Activated CD8-positive, alpha-beta memory T cell treated with anti-CD3 and anti-CD28 coated beads, Interleukin-2, amount 10 ng/mL, durations not matched to agents 7 days and 5 days (primary cell): ENCODE data around the gene RNPEP. TPM values are rescaled to one million over a fixed set of nuclear protein-coding genes. Genes with fewer than 3 reads are reported as not detected.
A peak's percentile ranks its signal among the peaks of the same experiment; 100 is the strongest.
"Not testable (repeated sequence)": the region's sequence is repeated elsewhere in the genome, so short reads cannot be mapped to it uniquely, and the experiment has no call there.

Experiments used
- ATAC-seq: fragments of 150-1000 bp; cut with Tn5 transposase; one replicate; pipeline ENCODE4 v1.10.0; 2021; ENCODE audit warnings: moderate library complexity
- CTCF ChIA-PET: fragments of 350-600 bp; sonication (Branson Sonifier 250); formaldehyde crosslinking; loops from one replicate; lab custom pipeline; 2021; ENCODE audit warnings: antibody characterized with exemption; lab: Charles Lee
- DNase-seq: peaks from one replicate; pipeline ENCODE4 v3.0.0-alpha.2; 2020
- H3K27ac Mint-ChIP-seq: one replicate; pipeline ENCODE4 v1.8.0; 2021; ENCODE audit warnings: mild to moderate bottlenecking, mixed read lengths
- H3K27me3 Mint-ChIP-seq: one replicate; pipeline ENCODE4 v1.8.0; 2021; ENCODE audit warnings: mixed read lengths
- H3K36me3 Mint-ChIP-seq: one replicate; pipeline ENCODE4 v1.8.0; 2021; ENCODE audit warnings: mild to moderate bottlenecking, mixed read lengths
- H3K4me1 Mint-ChIP-seq: one replicate; pipeline ENCODE4 v1.8.0; 2021; ENCODE audit warnings: mixed read lengths
- H3K4me3 Mint-ChIP-seq: one replicate; pipeline ENCODE4 v1.8.0; 2021; ENCODE audit warnings: mild to moderate bottlenecking, moderate library complexity, mixed read lengths
- H3K9me3 Mint-ChIP-seq: one replicate; pipeline ENCODE4 v1.8.0; 2022; ENCODE audit warnings: low read depth, mixed read lengths
- total RNA-seq, 2 experiments: library from RNA; stranded (reverse); gene quantifications; one replicate each; pipeline ENCODE4 v1.2.3, GENCODE V29; 2021

Gene RNPEP
- total RNA-seq, 2 experiments from 2014 or later = 38.3 to 40.4 TPM

DNA sequence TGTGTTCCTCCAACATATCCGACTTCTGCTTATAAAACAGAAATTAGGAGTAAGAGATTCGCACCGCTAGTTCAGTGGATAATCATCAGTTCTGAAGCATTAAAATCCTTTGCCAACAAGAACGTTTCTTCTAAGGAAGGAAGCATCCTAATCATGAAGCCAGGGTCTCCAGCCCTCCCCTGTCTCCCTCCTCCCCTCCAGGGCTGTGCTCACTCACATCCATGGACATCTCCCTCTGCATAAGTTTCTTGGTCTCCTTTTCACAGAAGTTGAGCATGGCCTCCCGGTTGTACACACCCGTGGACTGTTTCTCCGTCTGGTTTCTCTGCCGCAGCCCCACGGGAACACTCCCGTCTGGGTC is 36.6 kb upstream of the RNPEP start:
- DNase-seq (no peak), ATAC-seq (no peak)
- Mint-ChIP-seq H3K27ac (no peak overlapping the region), H3K27me3 (peaks cover 56% of the 10 kb centered on the region), H3K4me3 (no peak overlapping the region), H3K4me1 (peaks cover 13% of the 10 kb centered on the region), H3K9me3 (no peaks in the 10 kb centered on the region), H3K36me3 (no peaks in the 10 kb centered on the region)
- CTCF ChIA-PET = interaction anchor here (0.7 to 3.2 kb wide), 5 partner anchors 9 to 50 kb away, joined by 3 to 21 read pairs (median 4); no protein-coding TSS in a partner anchor

DNA sequence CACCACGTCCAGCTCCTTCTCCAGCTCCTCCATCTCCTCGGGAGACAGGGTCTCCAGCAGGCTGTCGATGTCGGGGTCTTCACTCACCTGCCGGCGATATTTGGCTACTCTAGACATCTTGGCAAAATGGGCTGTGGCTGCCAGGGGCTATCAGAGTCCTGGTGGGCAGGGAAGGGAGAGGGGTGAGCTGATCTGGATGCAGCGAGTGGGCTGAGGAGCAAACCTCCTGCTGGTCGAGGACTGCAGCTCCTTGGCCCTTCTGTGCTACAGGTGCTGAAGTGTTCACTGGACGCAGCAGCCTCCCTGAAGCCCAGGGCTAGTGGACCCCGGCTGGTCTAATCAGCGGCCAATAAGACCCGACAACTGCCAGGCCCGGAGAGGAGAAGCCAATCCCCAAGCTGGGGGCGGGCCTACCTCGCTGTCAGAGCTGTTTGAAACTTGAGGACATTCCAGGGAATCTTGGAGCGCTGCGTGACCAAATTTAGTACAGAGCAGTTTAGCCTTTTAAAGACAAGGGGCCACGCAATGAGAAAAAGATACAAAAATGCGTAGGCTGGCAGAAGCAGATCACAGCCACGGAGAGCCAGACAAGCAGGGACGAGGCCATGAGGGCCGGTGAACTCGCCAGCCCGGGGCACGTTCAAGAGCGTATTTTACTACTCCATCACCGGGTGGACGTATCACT is 36.1 kb upstream of the RNPEP start, which contains the start of gene LMOD1:
Gene LMOD1, minus strand, starts transcription at position 325 of the 685 bp plus-strand sequence. Its CDS starts 208 bp downstream, at position 117.
- no peak for DNase-seq
- CTCF ChIA-PET = interaction anchor here (1.2 to 3.2 kb wide), 3 partner anchors 26 to 51 kb away, joined by 3 to 21 read pairs (median 10); no protein-coding TSS in a partner anchor

DNA sequence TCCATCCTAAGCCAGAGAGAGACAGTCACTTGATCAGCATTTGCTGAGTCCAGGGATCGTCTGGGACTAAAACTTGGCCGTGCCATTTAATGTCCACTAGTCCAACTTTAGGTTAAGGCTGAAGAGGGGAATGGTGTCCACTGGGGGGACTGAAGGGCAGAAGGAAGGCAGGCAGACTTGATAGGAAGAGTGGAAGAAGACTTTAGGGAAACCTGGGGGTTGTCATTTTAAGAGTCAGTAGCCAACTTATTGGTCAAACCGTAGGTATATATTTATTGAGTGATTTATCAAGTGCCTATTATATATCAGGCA is 34.8 kb upstream of the RNPEP start:
- H3K36me3 Mint-ChIP-seq = no peaks in the 10 kb centered on the region
- no peak for DNase-seq
- no peak overlapping the region for H3K27ac Mint-ChIP-seq
- H3K4me3 Mint-ChIP-seq = no peak overlapping the region
- H3K4me1 Mint-ChIP-seq = peaks cover 13% of the 10 kb centered on the region
- ATAC-seq = no peak
- no peaks in the 10 kb centered on the region for H3K9me3 Mint-ChIP-seq
- peaks cover 54% of the 10 kb centered on the region for H3K27me3 Mint-ChIP-seq
- CTCF ChIA-PET = no interaction called here

More for the DNA sequence above, 36.1 kb upstream of the RNPEP start, which contains the start of gene LMOD1:
- peaks cover 13% of the 10 kb centered on the region for H3K4me1 Mint-ChIP-seq
- H3K9me3 Mint-ChIP-seq = no peaks in the 10 kb centered on the region
- H3K27ac Mint-ChIP-seq = no peak within 1 kb of the TSS
- H3K4me3 Mint-ChIP-seq = no peak within 1 kb of the TSS
- no peaks in the 10 kb centered on the region for H3K36me3 Mint-ChIP-seq
- no peak for ATAC-seq
- H3K27me3 Mint-ChIP-seq = peaks cover 56% of the 10 kb centered on the region

DNA sequence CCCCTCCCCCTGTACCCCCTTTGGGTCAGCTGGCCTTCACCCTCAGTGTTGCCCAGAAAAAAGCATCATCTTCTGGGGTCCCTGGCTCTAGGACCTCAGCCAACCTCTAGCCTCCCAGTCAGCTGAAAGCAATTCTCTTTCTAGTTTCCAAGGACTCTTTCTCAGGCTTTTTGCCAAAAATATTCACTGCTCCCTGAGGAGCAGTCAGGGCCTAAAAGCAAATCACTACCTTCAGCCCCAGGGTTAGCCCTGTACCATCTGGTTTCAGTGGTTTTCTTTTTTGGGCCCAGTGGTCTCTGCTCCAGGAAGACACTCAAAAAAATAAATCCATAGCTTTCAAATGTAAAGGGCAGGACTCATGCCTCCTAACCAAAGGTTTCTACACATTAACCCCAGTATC is 33.0 kb upstream of the RNPEP start:
- CTCF ChIA-PET = no interaction called here
- H3K9me3 Mint-ChIP-seq = no peaks in the 10 kb centered on the region
- no peak overlapping the region for H3K27ac Mint-ChIP-seq
- ATAC-seq = no peak
- H3K4me1 Mint-ChIP-seq = peaks cover 16% of the 10 kb centered on the region
- DNase-seq = no peak
- no peak overlapping the region for H3K4me3 Mint-ChIP-seq
- no peaks in the 10 kb centered on the region for H3K36me3 Mint-ChIP-seq
- peaks cover 42% of the 10 kb centered on the region for H3K27me3 Mint-ChIP-seq

DNA sequence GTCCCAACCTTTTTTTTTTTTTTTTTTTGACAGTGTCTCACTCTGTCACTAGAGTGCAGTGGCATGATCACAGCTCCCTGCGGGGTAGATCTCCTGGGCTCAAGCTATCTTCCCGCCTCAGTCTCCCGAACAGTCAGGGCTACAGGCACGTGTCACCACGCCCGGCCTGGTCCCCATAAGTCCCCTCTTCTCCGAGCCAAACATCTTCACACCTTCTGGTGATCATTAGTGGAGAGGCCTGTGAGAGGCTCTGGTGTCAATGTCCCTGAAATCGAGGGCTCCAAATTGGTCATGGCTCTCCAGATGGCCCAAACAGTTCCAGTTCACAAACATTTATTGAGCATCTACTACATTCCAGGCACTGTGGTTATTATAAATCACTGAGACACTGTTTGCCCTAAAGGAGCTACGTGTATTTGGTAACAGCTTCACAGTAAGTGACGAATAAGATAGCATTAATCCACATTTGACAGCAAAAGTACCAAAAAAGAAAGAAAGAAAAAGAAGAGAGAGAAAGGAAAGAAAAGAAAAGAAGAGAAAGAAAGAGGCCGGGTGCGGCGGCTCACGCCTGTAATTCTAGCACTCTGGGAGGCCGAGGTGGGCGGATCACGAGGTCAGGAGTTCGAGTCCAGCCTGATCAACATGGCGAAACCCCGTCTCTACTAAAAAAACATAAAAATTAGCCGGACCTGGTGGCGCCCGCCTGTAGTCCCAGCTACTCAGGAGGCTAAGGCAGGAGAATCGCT is 28.0 kb upstream of the RNPEP start:
- Mint-ChIP-seq H3K27me3 (peaks cover 3% of the 10 kb centered on the region), H3K27ac (peak overlapping the region; percentile 94), H3K4me3 (peak overlapping the region; percentile 97), H3K9me3 (no peaks in the 10 kb centered on the region), H3K4me1 (peaks cover 17% of the 10 kb centered on the region), H3K36me3 (peaks cover 12% of the 10 kb centered on the region)
- ATAC-seq (peak; percentile 6), DNase-seq (no peak)
- CTCF ChIA-PET = interaction anchor here (0.6 to 3.1 kb wide), 10 partner anchors 9 to 441 kb away, joined by 3 to 28 read pairs (median 4); no protein-coding TSS in a partner anchor

DNA sequence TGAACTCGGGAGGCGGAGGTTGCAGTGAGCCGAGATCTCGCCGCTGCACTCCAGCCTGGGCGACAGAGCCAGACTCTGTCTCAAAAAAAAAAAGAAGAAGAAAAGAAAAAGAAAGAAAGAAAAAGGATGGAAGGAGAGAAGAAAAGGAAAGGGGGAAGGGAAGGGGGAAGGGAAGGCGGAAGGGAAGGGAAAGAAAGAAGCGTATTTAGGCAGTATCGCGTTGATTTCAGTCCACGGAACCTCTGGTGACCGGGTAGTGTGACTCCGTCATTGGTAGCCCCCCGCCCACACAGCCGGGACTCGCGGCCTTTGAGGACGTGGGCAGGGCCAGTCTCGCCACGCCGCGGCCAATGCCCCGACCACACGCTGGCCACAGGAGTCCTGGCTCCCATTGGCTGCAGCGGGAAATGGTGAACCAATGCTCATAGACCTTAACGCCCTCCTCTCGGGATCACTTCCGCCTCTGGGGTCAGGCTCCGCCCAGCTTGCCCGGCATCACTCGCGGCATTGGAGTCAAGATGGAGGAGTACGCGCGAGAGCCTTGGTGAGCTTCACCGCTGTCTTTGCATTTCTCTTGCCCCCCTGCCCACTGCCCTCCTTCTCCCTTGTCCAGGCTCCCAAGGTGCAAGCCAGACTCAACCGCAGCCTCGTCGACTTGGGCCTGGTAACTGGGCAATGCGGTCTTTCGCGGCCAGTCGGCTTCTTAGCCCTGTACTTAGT is 27.3 kb upstream of the RNPEP start, which contains the start of gene TIMM17A:
Gene TIMM17A, plus strand, starts transcription at position 495 of the 720 bp plus-strand sequence. Its CDS starts 24 bp downstream, at position 519.
- DNase-seq (peak; percentile 98), ATAC-seq (peak; percentile 99)
- peak within 1 kb of the TSS; percentile 97 for H3K4me3 Mint-ChIP-seq
- H3K4me1 Mint-ChIP-seq = peaks cover 17% of the 10 kb centered on the region
- peaks cover 12% of the 10 kb centered on the region for H3K36me3 Mint-ChIP-seq
- CTCF ChIA-PET = interaction anchor here (0.6 to 3.1 kb wide), 10 partner anchors 10 to 442 kb away, joined by 3 to 28 read pairs (median 4); partner anchors contain the start of gene PTPN7
- peak within 1 kb of the TSS; percentile 94 for H3K27ac Mint-ChIP-seq
- peaks cover 3% of the 10 kb centered on the region for H3K27me3 Mint-ChIP-seq
- no peaks in the 10 kb centered on the region for H3K9me3 Mint-ChIP-seq

DNA sequence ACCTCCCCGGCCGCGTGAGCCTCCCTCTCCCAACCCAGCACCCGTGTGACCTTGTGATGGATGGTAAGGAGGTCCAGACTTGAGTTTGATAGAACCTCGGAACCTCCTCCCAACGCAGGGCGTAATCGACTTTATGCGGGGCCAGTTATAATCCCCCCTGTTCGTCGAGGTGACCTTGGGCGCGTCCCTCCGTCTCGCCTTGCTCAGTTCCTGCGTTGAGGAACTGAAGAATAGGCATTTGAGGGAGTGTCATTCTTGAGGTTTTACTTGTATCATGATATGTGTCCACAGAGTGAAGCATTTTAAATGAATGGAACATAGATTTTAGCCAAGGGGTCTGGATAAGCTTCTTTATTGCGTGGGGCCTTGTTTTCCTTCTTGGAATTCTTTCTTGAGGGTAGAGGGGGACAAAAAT is 26.7 kb upstream of the RNPEP start:
- DNase-seq = no peak
- H3K27me3 Mint-ChIP-seq = no peaks in the 10 kb centered on the region
- peak overlapping the region; percentile 97 for H3K4me3 Mint-ChIP-seq
- peaks cover 17% of the 10 kb centered on the region for H3K4me1 Mint-ChIP-seq
- peak; percentile 69 for ATAC-seq
- CTCF ChIA-PET = interaction anchor here (0.7 to 3.1 kb wide), 6 partner anchors 12 to 442 kb away, joined by 3 to 28 read pairs (median 4); partner anchors contain the start of gene PTPN7
- peak overlapping the region; percentile 94 for H3K27ac Mint-ChIP-seq
- H3K36me3 Mint-ChIP-seq = peaks cover 16% of the 10 kb centered on the region
- no peaks in the 10 kb centered on the region for H3K9me3 Mint-ChIP-seq

DNA sequence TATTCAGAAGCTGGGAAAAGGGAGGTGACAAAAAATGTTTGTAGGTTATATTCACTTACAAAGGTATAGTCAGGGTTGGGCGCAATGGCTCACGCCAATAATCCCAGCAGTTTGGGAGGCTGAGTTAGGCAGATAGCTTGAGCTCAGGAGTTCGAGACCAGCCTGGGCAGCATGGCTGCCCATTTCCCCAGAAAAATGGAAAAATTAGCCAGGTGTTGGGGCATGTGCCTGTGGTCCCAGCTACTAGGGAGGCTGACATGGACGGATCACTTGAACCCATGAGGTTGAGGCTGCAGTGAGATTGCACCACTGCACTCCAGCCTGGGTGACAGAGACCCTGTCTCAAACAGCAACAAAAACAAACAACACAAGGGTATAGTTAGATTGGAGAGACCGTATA is 24.1 kb upstream of the RNPEP start:
- CTCF ChIA-PET = interaction anchor here (1.3 kb wide), 1 partner anchor 62 kb away, joined by 8 read pairs; no protein-coding TSS in a partner anchor
- H3K27ac Mint-ChIP-seq = no peak overlapping the region

DNA sequence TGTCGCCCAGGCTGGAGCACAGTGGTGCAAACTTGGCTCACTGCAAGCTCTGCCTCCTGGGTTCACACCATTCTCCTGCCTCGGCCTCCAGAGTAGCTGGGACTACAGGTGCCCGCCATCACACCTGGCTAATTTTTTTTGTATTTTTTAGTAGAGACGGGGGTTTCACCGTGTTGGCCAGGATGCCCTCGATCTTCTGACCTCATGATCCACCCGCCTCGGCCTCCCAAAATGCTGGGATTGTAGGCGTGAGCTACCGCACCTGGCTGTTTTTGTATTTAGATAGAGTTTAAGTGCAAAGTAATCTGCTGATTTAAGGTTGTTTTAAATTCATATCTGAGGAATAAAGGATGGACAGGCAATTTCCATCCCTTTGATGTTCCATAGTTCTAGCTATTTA is 20.1 kb upstream of the RNPEP start:
- not testable (repeated sequence) for H3K27ac Mint-ChIP-seq, H3K4me3 Mint-ChIP-seq, H3K27me3 Mint-ChIP-seq, H3K4me1 Mint-ChIP-seq, H3K9me3 Mint-ChIP-seq, DNase-seq, ATAC-seq
- H3K36me3 Mint-ChIP-seq = peaks cover 49% of the 10 kb centered on the region
- CTCF ChIA-PET = interaction anchor here (3.4 to 5.4 kb wide), 2 partner anchors 10 to 66 kb away, joined by 14 to 37 read pairs; no protein-coding TSS in a partner anchor

More for the DNA sequence above, 24.1 kb upstream of the RNPEP start:
- Mint-ChIP-seq H3K36me3 (peaks cover 26% of the 10 kb centered on the region), H3K9me3 (no peaks in the 10 kb centered on the region), H3K4me1 (peaks cover 17% of the 10 kb centered on the region), H3K27me3 (no peaks in the 10 kb centered on the region), H3K4me3 (no peak overlapping the region)
- DNase-seq (no peak), ATAC-seq (no peak)

DNA sequence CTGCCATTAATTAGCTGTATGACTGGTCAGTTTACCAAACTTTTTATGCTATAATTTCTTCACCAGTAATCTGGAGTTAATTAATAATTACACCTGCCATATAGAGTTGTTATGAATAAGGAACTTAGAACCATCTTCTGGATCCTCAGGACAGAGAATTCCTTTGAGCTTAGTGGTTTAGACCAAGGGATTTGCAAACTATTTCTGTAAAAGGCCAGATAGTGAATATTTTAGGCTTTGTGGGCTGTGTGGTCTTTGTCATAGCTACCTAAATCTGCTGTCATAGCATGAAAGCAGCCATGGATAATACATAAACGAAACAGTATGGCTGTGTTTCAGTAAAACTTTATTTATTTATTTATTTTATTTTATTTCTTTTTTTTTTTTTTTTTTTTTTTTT is 18.2 kb upstream of the RNPEP start:
- no peaks in the 10 kb centered on the region for H3K9me3 Mint-ChIP-seq
- CTCF ChIA-PET = interaction anchor here (0.6 to 5.4 kb wide), 3 partner anchors 9 to 68 kb away, joined by 3 to 37 read pairs (median 14); no protein-coding TSS in a partner anchor
- H3K27me3 Mint-ChIP-seq = no peaks in the 10 kb centered on the region
- H3K4me1 Mint-ChIP-seq = peaks cover 3% of the 10 kb centered on the region
- DNase-seq = no peak
- ATAC-seq = no peak
- no peak overlapping the region for H3K4me3 Mint-ChIP-seq
- H3K36me3 Mint-ChIP-seq = peaks cover 43% of the 10 kb centered on the region
- H3K27ac Mint-ChIP-seq = no peak overlapping the region

DNA sequence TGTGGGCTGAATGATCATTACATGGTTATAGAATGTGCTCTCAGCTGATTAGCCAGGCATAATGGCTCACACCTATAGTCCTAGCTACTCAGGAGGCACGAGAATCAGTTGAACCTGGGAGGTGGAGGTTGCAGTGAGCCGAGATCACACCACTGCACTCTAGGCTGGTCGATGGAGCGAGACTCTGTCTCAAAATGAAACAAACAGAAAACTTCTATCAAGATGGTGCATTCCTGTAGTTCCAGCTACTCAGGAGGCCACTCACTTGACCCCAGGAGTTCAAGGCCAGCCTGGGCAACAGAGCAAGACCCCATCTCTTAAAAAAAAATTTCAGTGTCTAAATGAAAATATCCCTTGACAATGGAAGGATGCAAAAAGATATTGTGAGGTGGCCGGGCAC is 16.3 kb upstream of the RNPEP start:
- no peak for DNase-seq
- Mint-ChIP-seq H3K36me3 (peaks cover 55% of the 10 kb centered on the region), H3K9me3 (no peaks in the 10 kb centered on the region), H3K4me3 (no peak overlapping the region), H3K27me3 (no peaks in the 10 kb centered on the region), H3K4me1 (peaks cover 3% of the 10 kb centered on the region), H3K27ac (no peak overlapping the region)
- ATAC-seq = no peak
- CTCF ChIA-PET = interaction anchor here (5.0 kb wide), 1 partner anchor 70 kb away, joined by 42 read pairs; no protein-coding TSS in a partner anchor

DNA sequence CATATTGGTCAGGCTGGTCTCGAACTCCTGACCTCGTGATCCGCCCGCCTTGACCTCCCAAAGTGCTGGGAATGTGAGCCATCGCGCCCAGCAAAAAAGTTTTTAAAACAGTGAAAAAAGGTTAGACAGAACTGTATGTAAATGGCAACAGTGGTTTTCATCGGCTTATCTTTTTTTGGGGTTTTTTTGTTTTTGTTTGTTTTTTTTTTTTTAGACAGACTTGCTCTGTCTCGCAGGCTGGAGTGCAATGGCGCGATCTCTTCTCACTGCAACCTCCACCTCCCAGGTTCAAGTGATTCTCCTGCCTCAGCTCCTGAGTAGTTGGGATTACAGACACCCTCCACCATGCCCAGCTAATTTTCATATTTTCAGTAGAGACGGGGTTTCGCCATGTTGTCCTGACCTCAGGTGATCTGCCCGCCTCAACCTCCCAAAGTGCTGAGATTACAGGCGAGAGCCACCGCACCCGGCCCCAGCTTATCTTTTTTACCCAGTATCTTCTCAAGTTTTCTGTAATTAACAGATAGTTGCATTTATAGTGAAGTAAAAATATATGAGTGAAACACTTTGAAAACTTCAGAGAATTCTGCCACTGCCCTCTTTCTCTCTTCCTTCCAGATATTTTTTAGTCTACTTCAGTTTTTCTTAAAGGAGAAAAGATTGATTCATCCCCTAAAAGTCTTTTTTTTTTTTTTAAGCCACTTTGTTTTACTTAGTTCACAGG is 14.1 kb upstream of the RNPEP start:
- DNase-seq (no peak), ATAC-seq (no peak)
- no peaks in the 10 kb centered on the region for H3K9me3 Mint-ChIP-seq
- no peak overlapping the region for H3K27ac Mint-ChIP-seq
- peaks cover 45% of the 10 kb centered on the region for H3K36me3 Mint-ChIP-seq
- H3K4me1 Mint-ChIP-seq = peaks cover 7% of the 10 kb centered on the region
- no peak overlapping the region for H3K4me3 Mint-ChIP-seq
- no peaks in the 10 kb centered on the region for H3K27me3 Mint-ChIP-seq
- CTCF ChIA-PET = interaction anchor here (0.7 to 5.0 kb wide), 6 partner anchors 12 to 167 kb away, joined by 3 to 42 read pairs (median 3); partner anchors contain the start of genes RNPEP and TIMM17A
